Measurements from ENCODE around the gene SAP30BP.

DNA sequence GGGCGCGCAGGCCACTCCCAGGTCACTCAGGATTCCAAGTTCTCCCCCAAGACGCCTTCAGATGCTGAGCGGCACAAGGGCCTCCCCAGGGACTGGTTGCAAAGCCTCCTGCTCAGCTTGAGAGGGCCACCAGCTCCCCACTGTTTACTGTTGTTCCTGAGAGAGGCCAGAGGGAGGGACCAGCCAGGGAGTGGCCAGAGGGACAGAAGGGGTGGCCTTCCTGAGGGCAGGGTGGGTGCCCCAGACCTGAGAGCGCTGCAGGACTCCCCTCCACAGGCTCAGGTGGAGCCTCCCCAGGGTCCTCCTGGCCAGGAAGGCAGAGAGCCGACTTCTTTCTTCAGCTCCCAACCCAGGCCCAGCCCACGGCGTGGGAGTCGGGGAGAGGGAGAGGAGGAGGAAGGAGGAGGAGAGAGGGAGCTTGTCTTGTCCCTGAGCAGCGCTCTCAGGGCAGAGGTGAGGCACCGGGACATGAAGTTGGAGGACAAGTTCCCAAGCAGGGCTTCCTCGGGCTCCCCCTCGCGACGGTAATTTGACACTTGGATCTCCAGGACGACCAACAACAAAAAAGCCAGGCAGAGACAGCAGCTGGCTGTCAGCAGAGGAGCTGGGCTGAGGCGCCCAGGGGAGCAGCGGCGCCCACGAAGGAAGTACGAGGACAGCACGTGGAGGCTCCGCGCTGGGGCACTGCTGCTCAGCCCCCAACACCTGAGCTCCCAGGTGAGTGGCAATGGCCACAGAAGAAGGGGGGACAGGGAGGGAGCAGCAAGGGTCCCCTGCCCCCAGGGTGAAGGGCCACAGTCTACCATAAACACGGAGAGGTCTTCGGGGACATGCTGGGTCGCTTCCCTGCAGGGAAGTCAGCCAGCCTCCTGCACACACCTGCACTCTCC lies 33.4 kb upstream of the SAP30BP start:
- TF ChIP-seq, protein P1, sequence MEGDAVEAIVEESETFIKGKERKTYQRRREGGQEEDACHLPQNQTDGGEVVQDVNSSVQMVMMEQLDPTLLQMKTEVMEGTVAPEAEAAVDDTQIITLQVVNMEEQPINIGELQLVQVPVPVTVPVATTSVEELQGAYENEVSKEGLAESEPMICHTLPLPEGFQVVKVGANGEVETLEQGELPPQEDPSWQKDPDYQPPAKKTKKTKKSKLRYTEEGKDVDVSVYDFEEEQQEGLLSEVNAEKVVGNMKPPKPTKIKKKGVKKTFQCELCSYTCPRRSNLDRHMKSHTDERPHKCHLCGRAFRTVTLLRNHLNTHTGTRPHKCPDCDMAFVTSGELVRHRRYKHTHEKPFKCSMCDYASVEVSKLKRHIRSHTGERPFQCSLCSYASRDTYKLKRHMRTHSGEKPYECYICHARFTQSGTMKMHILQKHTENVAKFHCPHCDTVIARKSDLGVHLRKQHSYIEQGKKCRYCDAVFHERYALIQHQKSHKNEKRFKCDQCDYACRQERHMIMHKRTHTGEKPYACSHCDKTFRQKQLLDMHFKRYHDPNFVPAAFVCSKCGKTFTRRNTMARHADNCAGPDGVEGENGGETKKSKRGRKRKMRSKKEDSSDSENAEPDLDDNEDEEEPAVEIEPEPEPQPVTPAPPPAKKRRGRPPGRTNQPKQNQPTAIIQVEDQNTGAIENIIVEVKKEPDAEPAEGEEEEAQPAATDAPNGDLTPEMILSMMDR (IDR thresholded peaks at IDR 0.05; ENCODE audit: low read depth, low read length): peak; percentile 51
- TF ChIP-seq EZH2phosphoT487 (IDR thresholded peaks at IDR 0.05; ENCODE audit: low read depth): no peak
